T-helper 9 cell (primary cell): ENCODE results near the gene KLK12.

Experiments used
- DNase-seq: peaks from one replicate; pipeline ENCODE4 v3.0.0-alpha.2; 2020
- total RNA-seq, 2 donors: gene quantifications; one replicate each; lab custom pipeline; 2026; lab: John Stamatoyannopoulos, UW

Gene KLK12, protein sequence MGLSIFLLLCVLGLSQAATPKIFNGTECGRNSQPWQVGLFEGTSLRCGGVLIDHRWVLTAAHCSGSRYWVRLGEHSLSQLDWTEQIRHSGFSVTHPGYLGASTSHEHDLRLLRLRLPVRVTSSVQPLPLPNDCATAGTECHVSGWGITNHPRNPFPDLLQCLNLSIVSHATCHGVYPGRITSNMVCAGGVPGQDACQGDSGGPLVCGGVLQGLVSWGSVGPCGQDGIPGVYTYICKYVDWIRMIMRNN
- 0 reads per million in 2 donors for total RNA-seq

DNA sequence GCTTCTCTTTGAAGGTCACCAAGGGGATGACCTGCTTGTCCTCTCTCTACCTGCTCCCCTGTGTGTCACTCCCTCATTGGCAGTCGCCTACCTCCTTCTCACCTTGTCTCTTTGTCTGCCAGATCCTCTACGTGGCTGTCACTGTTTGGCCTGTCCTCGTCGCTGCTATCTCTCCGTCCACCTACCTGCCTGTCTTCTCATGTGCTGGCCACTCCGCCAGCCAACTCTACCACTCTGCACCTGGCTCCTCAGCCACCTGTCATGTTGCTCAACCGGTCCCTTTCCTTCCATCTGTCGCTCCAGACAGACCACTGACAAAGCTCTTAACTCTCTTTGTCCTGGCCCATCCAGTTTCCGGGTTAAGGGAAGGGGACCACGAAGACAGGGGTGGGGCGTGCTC is at the start of gene KLK12:
TSS of gene KLK12 (minus strand) at position 299 of the 400 bp plus-strand sequence. CDS start 381 bp downstream, outside the sequence.
- no peak for DNase-seq

DNA sequence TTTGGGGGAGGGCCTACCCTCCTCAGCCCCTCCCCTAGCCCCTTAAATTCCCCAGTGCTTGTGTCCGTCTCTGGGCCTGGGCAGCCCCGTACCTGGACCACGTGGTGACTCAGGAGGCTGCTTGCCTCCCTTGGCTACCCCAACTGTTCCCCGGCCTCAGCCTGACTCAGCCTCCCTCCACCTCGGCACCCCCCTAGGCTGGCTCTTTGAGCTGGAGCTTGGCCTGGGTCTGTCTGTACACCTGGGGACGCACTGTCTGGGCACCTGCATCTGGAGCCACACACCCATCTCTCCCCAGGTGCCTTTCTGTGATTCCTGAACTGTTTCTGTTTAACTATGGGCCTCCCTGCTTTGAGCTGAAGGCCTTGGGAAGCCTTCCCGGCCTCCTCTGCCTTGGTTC is 49.7 kb upstream of the KLK12 start:
- no peak for DNase-seq

DNA sequence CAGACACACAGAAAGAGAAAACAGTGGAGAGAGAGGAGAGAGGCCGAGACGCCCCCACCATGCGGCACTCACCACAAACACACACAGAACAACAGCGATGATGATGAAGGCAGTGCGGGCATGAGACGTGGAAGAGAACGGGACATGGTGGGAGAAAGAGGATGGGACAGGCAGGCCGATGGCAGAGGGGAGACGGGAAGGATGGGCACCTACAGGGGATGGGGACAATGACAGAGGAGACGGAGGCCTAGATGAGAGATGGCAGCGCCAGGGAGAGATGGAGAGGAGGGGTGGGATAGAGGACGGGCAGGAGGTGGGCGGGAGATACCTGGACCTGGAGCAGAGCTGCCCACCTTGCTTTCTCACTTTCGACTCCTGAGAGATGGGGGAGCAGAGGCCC is 49.0 kb upstream of the KLK12 start:
- DNase-seq: no peak

DNA sequence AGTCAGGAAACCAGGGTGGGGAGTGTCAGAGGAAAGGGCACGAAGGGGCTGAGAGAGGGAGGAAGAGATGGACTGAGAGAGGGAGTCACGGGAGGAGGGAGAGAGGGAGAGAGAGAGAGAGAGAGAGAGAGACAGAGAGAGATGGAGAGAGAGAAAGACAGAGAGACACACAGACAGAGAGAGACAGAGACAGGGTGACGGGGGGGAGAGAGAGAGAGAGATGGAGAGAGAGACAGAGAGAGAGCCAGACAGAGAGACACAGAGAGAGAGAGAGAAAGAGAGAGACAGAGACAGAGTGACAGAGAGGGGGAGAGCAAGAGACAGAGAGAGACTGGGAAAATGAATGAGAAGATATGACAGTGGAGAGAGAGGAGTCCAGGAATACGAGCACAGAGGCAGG is 48.4 kb upstream of the KLK12 start:
- no peak for DNase-seq

DNA sequence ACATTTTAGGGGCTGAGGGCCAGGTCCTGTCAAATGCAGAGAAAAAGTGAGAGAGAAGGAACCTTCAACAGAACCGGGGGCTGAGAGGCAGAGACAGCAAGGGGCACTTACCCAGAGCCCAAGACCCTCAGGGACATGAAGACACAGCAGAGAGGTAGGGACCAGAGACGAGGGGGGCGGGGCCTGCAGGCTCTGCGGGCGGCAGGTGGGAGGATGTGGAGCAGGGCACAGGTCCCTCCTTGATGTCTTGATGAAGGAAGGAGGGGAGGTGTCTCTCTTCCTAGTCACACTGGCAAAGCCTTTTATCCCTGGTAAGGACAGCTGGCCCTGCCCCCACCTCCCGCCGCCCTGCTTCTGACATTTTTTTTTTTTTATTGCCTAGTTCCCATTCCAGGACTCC is 47.8 kb upstream of the KLK12 start, which contains the start of gene KLK14:
TSS of gene KLK14 (minus strand) at position 277 of the 400 bp plus-strand sequence. CDS start at position 4, 273 bp downstream.
- no peak for DNase-seq

DNA sequence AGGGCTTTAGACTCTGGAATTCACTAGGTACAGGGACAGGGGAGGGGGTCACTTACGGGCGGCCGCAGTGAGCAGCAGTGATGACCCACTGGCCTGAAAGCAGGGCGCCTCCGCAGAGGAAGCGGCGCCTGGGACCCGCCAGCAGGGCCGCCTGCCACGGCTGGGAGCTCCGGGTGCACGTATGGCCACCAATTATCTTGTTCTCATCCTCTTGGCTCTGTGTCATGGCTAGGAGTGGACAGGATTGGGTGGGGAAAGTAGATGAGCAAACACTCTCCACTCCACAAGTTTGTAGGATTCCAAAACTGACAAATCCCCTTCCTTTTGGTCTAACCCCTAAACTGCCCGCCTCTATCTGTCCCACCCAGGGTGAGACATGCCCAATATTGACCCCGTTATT is 46.7 kb upstream of the KLK12 start:
- no peak for DNase-seq

DNA sequence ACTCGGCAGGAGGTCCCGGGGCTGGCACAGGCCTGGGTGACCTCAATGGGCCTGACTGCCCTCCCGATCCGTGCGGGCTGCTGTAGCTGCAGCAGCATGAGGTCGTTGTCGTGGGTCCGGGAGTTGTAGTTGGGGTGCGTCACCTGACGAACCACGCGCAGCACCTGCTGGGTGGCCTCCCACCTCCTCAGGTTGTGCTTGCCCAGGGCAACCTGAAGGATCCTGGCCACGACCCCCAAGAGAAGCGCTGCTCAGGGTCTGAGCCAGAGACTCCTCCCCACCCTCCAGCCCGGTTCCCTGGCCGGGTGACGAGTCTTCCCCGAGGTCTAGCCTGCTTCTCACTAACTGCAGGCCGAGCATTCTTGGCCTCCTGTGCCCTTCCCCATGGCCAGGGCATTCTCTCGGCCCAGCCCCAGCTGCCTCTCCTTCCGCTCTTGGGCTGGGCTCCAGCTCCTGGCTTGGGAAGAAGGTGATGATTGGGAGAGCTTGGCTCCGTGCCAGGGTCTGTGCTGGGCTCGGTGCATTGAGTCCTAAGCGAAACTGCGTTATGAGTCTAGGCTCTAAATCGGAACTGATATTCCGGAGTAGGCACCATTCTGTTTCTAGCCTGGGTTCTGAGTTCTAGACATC is 44.8 kb upstream of the KLK12 start:
- no peak for DNase-seq

DNA sequence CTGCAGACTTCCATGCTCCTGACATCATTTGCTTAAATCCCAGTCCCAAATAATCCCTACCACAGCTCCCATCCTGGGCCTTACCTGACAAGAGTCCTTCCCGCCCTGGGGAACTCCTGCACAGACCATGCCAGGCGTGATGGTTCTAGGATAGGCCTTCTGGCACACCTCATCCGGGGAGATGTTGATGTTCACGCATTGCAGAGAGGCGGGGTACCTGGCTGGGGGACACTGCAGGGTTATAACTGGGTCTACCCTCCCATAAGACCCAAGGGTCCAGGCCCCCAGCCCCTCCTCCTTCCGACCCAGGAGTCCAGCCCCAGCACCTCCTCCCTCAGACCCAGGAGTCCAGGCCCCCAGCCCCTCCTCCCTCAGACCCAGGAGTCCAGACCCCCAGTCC is 43.9 kb upstream of the KLK12 start:
- no peak for DNase-seq

DNA sequence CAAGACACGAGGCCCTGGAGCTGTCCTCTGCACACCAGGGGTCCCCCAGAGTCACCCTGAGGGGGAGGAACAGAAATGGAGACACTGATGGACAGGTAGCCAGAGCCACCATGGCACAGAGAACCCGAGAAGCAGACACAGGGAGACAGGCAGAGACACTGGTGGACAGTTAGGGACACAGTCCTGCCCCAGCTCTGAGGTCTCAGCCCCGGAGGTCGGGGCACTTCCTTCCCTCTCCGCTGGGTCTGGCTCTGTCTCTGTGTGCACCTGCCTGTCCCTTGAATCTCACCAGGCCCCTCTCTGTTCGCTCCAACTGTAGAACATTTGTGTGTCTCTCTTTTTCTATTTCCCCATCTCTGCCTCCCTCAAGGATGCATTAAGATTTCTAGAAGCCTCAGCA is 43.3 kb upstream of the KLK12 start:
- no peak for DNase-seq

DNA sequence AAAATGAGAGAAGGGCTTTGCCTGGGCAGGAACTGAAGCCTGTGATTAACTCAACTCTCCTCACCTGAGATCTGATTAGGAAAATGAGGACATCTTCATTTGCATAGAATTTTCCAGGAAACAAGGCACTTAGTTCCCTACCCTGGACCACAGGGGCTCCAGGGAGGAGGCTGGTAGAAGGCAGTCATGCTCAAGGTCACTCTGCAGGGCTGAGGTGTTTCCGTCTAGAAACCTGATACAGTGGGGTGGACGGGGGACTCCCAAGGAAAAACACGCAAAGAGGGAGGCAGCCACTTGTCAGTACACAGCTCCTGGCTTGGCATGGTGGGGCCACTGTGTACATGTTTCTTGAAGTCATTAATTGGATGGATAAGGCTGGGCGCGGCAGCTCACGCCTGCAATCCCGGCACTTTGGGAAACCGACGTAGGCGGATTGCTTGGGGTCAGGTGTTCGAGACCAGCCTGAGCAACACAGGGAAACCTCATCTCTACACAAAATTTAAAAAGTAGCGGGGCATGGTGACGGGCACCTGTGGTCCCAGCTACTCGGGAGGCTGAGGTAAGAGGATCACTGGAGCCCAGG is 41.9 kb upstream of the KLK12 start:
- DNase-seq: no peak

DNA sequence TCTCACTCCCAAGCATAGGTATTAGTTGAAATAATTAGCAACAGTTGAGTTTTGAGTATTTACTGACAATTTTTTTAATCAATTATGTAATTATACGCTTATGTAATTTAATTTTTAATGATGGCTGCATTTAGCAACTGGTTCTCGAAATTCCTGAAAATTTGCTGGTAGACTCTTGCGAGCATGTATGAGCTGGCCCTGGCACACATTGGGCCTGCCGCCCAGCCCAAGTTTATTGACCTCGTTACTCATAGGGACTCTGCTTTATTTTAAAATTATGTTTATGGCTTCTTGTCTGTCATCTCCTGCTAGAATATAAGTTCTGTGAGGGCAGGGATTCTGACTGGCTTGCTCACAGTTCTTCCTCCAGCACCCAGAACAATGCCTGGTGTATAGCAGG is 41.2 kb upstream of the KLK12 start:
- DNase-seq: no peak

DNA sequence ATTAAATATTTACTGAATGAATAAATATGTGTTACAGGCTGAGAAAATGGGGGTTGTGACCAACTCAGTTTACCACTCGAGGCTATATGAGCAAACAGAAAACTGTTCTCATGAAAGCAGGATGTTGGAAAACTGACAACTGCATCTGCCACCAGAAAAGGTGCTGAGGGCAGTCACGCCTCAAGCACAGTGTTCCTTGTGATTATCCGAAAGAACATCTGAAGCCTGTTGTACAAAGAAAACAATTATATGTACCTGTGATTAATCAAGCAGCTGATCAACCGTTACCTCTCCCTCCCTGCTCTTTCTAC is 36.2 kb upstream of the KLK12 start:
- no peak for DNase-seq

DNA sequence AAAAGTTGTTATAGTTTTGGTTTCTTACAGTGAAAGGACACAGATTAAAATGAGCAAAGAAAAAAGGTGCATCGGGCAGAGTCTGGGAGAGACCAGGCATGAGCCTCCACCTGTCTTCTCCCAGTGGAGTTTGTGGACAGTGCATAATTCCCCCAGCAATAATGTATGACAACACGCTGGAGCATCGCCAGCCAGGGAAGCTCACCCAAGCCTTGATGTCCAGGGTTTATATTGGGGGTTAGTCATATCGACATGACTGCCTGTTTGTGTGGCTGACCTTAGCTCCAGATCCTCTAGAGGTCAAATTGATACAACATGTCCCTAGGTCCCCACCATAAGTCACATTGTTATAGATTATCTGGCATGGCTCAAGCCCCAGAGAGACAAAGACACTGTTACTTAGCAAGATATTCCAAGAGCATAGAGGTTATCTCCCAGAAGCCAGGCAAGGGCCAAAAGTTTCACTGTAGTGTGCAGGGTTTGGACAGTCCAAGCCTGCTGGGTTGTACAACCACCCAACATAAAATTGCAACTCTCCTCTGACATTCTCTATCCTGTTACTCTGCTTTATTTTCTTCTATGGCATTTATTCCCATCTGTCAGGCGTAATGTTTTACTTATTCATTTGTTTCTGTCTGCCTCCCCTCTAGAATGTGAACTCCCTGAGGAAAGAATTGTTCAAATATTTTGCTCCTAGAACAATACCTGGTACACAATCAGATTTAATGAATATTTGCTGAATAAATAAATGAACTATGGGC is 35.7 kb upstream of the KLK12 start:
- DNase-seq: no peak

DNA sequence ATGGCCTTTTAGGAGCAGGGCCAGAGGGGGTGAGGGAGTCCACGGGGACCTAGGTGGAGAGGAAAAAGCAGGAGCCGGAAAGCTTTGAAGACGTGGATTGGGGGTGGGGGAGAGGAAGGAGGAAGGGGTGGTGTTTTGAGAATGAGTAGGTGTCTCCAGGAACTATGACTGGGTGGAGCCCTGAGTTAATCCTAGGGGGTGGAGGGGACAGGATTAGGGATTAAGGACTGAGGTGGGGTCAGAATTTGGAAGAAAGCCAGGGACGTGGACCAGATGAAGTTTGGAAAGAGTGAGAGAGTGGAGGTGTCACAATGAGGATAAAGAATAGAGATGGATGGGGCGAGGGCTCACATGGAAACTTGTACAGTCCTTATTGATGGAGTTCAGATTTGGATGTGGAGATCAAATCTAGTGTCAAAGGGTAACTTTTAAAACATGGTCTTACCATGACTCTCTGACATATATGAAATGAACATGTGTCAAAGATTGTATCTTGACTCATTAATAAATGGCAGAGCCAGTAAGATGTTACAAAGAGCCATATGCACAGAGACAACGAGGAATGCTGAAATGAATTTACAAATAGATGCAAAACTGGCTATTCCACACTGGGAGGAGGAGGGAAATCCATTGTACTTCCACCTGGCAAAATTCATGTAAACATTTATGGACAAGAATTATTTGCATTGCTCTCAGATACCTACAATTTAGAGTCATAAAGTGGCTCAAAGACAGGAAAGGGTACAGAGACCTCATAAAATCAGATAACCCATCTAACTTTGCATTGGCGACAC is 31.8 kb upstream of the KLK12 start:
- DNase-seq: no peak

DNA sequence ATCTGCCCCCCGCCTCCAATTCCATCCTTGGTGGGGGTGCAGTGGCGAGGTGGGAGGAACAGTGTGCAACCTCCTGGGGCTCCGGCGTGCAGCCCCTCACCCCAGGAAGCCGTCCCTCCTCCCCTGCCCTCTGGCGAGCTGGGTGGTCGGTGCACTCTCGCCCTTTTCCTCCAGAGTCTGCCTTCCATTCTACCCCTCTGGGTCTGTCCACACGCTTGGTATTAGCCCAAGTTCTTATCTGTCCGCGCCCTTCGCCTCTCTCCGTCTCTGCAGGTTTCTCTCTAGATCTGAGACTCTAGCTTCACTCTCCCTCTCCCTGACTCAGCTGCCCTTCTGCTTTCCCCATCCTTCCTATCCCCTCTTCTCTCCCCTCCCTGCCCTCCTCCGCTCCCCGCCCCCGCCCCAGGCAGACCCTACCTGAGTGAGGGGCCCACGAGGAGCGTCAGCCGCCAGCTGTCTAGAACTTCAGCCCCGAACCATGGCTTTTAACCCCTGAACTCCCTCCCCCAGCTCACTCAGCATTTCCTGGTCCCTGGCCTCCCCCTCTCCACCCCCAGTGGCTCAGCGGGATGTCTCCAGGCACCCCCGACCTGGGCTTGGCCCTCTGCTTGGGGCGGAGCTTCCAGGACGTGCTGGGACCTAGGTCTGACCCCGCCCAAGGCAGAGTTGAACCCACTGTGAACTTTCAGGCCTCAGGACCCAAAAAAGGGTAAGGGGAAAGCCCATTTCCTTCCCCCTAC is 30.6 kb upstream of the KLK12 start:
- no peak for DNase-seq

DNA sequence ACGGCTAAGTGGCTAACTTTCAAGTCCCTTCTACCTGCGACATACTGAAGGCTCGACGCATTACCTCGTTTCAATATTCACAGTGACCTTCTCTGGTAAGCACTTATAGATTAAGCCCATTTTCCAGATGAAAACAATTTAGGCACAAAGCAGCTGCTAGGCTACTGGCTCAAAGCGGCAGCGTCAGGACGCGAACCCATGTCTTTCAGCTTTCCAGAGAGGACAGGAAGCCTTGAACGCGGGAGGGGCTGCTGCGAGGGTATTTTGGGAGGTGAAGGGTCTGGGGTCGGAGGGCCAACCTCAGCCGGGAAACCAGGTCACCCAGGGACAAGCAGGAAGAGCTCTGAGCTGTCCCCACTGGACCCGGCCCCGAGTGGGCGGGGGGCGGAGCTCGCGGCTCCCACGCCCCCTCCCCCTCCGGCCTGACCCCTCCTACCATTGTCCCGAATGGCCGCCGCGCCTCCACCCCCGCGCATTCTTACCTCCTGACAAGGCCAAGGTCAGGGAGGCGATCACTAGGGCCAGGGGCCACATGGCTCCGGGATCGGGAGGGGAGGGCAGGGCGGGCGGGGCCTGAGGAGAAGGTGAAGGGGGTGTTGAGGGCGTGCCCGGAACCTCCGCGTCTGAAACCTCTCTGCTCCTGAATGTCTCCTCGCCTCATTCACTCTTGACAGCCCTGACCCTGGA is 29.9 kb upstream of the KLK12 start, which contains the start of gene KLK13:
TSS of gene KLK13 (minus strand) at position 559 of the 687 bp plus-strand sequence. CDS start at position 534, 25 bp downstream.
- DNase-seq: no peak

DNA sequence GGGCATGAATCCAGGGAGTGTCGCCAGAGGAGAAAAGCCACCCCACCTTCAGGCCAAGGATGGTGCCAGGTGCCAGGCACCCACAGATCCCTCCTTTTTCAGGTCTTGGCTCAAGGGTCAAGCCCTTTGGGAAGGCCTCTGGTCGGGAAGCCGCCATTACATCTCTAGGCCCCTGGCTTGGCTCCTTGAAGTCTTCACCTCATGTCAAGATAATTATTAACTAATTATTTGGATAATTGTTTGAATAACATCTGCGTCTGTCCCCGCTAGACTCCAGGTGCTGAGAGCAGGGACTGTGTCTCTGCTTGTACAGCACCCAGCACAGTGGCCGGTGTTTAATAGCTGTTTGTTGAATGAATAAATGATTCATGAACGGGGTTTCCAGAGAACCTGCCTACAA is 28.9 kb upstream of the KLK12 start:
- DNase-seq: no peak

DNA sequence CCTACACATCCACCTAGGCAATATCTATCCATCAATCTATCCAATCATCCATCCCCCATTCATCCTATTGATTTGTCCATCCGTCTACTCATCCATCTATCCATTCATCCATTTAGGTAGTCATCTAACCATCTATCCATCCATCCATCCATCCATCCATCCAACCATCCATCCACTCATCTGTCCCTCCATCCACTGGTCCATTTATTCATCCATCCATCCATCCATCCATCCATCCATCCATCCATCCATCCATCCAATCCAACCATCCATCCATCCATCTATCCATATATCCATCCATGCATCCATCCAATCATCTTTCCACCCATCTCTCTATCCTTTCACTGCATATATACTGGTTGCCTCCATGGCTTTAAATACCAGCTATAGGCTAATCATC is 26.2 kb upstream of the KLK12 start:
- no peak for DNase-seq

DNA sequence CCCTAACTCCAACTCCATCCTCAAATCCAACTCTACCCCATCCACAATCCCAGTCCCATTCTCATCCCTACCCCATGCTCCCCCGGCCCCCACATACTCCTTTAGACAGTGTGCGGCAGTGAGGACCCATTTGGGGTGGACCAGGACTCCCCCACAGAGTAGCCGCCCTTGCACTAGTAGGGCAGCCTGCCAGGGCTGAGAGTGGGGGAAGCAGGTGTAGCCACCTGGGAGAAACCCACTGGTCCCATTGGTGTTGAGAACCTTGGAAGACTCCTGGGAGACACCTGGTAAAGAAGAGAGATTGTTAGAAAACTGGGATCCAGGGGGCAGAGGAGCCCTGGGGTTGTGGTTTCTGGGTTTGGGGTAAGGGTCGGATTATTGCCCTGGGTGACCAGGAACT is 25.5 kb upstream of the KLK12 start:
- DNase-seq: no peak

DNA sequence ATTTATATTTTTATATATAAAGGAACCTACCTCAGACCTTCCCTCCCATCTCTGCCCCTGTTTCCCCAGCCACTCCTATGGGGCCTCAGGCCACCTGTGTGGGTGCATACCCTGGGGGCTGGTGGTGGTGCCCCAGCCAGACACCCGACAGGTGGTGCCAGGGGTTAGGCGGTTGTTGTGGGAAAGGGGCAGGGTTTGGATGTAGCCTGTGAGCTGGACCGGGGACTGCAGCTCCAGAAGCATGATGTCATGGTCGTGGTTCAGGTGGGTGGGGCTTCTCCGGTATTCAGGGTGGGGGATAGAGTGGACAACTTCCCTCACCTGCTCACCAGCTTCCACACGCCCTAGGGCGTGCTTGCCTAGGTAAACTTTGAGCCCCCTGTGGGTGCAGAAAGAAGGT is 24.9 kb upstream of the KLK12 start:
- no peak for DNase-seq

DNA sequence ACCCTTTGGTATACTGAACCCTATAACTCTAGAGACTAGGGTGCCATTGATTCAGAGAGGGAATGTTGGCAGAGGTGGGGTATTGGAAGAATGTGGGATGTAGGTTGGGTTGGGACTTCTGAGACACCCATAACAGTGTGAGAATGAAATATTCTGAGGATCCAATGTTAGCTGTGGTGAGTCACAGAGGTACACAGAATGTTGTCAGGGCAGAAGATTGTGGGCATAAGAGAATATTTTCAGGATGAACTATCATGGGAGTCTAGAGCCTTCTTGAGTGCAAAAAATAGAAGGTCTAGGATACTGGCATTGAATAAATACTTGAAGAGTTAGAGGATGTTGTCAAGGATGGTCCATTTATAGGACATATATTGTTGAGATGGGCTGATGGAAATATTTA is 21.1 kb upstream of the KLK12 start:
- no peak for DNase-seq

DNA sequence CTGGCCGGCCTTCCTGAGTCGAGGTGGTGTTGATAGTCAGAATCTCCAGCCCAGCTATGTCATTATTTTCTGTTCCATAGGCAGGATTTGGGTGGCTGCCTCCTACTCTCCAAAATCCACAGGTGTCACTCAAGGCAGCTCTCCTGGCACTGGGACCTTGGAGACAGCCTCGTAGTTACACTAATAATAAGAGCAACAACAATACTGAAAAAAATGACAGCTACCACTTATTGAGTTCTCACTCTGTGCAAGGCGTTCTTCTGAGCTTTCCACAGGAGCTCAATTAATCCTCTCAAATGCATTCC is 12.2 kb upstream of the KLK12 start:
- DNase-seq: no peak
